ENCODE data around the gene EMC9.

- TF ChIP-seq CTCF (IDR thresholded peaks at IDR 0.05), result no peak
- TF ChIP-seq POLR2A (IDR thresholded peaks at IDR 0.05), result no peak
These were observed 11.9 kb downstream of the EMC9 start for GRCh38 chr14:24129410-24129998.
